Suprapubic skin (tissue), 4 donors: ENCODE data around the gene MYO5B. TPM values are rescaled to one million over a fixed set of nuclear protein-coding genes. Genes with fewer than 3 reads are reported as not detected.

ENCODE experiments used
- DNase-seq, 2 donors: peaks; one replicate each; pipeline ENCODE4 v3.0.0-alpha.2; 2019; ENCODE audit warnings: low spot score in 2 of 2
- H3K27ac ChIP-seq: fragments of 200-600 bp; sonication (generic); one replicate; pipeline ENCODE4 v1.5.1; 2019
- H3K27me3 ChIP-seq: fragments of 200-600 bp; sonication (generic); one replicate; pipeline ENCODE4 v1.5.1; 2019
- H3K36me3 ChIP-seq: fragments of 200-600 bp; sonication (generic); one replicate; pipeline ENCODE4 v1.5.1; 2019
- H3K4me1 ChIP-seq: fragments of 200-600 bp; sonication (generic); one replicate; pipeline ENCODE4 v1.5.1; 2019
- H3K4me3 ChIP-seq: fragments of 200-600 bp; sonication (generic); one replicate; pipeline ENCODE4 v1.5.1; 2019; ENCODE audit warnings: mild to moderate bottlenecking
- H3K9me3 ChIP-seq: fragments of 200-600 bp; sonication (generic); one replicate; pipeline ENCODE4 v1.5.1; 2019
- EP300 ChIP-seq: sonication (generic); formaldehyde crosslinking; IDR thresholded peaks from one replicate; pipeline ENCODE4 v1.6.1; 2017; ENCODE audit warnings: antibody characterized with exemption
- POLR2A ChIP-seq, 2 donors: fragments of 450-650 bp; IDR thresholded peaks; one replicate each; pipeline ENCODE4 v1.6.1; 2017; ENCODE audit warnings: antibody characterized with exemption in 2 of 2, mild to moderate bottlenecking in 2 of 2, moderate library complexity in 2 of 2
- POLR2AphosphoS5 ChIP-seq, 3 donors: sonication (generic); formaldehyde crosslinking; IDR thresholded peaks; one replicate each; pipeline ENCODE4 v1.6.1; 2017; ENCODE audit warnings: antibody characterized with exemption in 3 of 3
- WGBS: methylation state at CpG from one replicate; pipeline ENCODE4 v1.1.5; 2018; 5-methylcytosine and 5-hydroxymethylcytosine counted together
- total RNA-seq, 4 donors: library from RNA; depleted of rRNA; stranded (reverse); fragments of >200 nt; gene quantifications; one replicate each; pipeline ENCODE4 v1.1.0, GENCODE V29; 2016
- TF ChIP-seq, protein P1 (sequence below), 2 donors: fragments of 200-600 bp in 1 of 2; fragments of 450-650 bp in 1 of 2; sonication (generic) in 1 of 2; IDR thresholded peaks; one replicate each; pipeline ENCODE4 v1.5.1; 2016 to 2019; ENCODE audit warnings: antibody characterized with exemption in 2 of 2, mild to moderate bottlenecking in 1 of 2, moderate library complexity in 1 of 2

Gene MYO5B
- total RNA-seq, 4 donors from 2014 or later = 30.3 to 44.4 (median 40.7) TPM

DNA sequence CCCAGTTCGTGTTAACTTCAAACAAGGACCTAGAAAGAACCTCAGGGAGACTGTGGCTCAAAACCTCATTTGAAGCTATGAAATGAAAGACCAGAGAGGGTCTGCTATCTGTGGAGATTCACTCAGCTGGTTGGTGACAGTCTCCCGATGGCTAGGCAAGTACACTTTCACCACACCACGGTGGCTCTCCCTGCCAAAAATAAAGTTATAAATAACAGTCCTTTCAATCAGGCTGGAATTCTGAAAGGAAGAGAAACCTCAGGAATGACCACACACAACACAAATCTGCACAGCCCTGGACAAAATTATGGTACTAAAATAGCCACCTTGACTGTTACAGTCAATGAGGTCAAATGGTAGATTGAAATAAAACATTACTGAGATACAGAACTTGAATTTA is 221.4 kb downstream of the MYO5B start:
- no peak for TF ChIP-seq EP300
- no peak for TF ChIP-seq POLR2A (IDR thresholded peaks at IDR 0.05)
- TF ChIP-seq, protein P1, sequence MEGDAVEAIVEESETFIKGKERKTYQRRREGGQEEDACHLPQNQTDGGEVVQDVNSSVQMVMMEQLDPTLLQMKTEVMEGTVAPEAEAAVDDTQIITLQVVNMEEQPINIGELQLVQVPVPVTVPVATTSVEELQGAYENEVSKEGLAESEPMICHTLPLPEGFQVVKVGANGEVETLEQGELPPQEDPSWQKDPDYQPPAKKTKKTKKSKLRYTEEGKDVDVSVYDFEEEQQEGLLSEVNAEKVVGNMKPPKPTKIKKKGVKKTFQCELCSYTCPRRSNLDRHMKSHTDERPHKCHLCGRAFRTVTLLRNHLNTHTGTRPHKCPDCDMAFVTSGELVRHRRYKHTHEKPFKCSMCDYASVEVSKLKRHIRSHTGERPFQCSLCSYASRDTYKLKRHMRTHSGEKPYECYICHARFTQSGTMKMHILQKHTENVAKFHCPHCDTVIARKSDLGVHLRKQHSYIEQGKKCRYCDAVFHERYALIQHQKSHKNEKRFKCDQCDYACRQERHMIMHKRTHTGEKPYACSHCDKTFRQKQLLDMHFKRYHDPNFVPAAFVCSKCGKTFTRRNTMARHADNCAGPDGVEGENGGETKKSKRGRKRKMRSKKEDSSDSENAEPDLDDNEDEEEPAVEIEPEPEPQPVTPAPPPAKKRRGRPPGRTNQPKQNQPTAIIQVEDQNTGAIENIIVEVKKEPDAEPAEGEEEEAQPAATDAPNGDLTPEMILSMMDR (IDR thresholded peaks at IDR 0.05) = no peak
- TF ChIP-seq POLR2AphosphoS5 (IDR thresholded peaks at IDR 0.05) = no peak
- H3K27me3 ChIP-seq = no peaks in the 10 kb centered on the region
- H3K9me3 ChIP-seq = no peaks in the 10 kb centered on the region
- no peaks in the 10 kb centered on the region for H3K4me1 ChIP-seq
- no peak for DNase-seq
- H3K4me3 ChIP-seq = no peak overlapping the region
- H3K36me3 ChIP-seq = no peaks in the 10 kb centered on the region
- WGBS = 85% methylated on average over 3 of the region's 3 CpGs
- no peak overlapping the region for H3K27ac ChIP-seq

DNA sequence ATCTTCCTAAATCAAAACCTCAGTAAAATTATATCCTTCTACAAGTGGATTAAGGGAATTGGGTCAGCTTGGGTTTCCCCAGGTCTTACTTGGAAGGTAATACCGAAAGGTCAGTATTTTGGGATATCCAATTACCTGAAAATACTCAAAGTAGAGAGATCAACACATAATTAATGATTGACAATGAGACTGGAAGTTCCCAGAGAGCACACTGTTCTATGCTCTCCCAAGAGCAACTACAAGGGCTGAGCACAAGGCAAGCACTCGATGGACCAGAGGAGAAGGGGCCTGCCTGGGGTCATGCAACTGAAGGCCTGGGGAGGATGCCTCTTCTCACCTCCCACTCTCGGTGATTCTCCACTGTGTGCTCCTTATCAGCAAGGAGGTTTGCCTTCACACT is 222.4 kb downstream of the MYO5B start:
- Histone ChIP-seq H3K36me3 (no peaks in the 10 kb centered on the region), H3K27me3 (no peaks in the 10 kb centered on the region), H3K9me3 (no peaks in the 10 kb centered on the region), H3K4me1 (no peaks in the 10 kb centered on the region), H3K4me3 (no peak overlapping the region), H3K27ac (no peak overlapping the region)
- peak in 1 of 2 donors; percentile 35 for DNase-seq
- 75% methylated on average over 3 of the region's 3 CpGs for WGBS
- TF ChIP-seq POLR2AphosphoS5 (IDR thresholded peaks at IDR 0.05) (no peak), POLR2A (IDR thresholded peaks at IDR 0.05) (no peak), EP300 (no peak)
- TF ChIP-seq, protein P1 (IDR thresholded peaks at IDR 0.05) = no peak

DNA sequence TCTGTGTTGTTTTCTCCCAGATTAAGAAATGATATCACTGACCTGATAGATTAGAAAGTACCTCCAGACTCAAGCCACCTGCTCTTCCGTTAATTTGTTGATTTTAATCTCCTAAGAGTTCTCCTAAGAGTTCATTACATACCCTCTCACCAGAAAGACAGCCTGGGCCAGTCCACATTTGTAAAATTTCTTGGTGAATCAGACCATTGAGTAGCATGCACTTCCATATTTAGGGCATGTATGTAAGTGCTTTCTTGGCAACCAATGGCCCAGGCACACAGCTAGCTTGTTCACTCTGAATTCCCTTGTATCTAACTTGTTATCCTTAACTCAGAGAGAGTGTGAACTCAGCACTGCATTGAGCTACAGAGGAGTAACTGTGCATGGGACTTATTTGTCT is 223.5 kb downstream of the MYO5B start:
- Histone ChIP-seq H3K4me1 (no peaks in the 10 kb centered on the region), H3K36me3 (no peaks in the 10 kb centered on the region), H3K27me3 (no peaks in the 10 kb centered on the region), H3K27ac (no peak overlapping the region), H3K9me3 (no peaks in the 10 kb centered on the region), H3K4me3 (no peak overlapping the region)
- DNase-seq = peak in 1 of 2 donors; percentile 12
- TF ChIP-seq EP300 (no peak), POLR2AphosphoS5 (IDR thresholded peaks at IDR 0.05) (no peak), POLR2A (IDR thresholded peaks at IDR 0.05) (no peak)
- TF ChIP-seq, protein P1 (IDR thresholded peaks at IDR 0.05) = no peak
- 88% methylated on average over 1 of the region's 1 CpG for WGBS

DNA sequence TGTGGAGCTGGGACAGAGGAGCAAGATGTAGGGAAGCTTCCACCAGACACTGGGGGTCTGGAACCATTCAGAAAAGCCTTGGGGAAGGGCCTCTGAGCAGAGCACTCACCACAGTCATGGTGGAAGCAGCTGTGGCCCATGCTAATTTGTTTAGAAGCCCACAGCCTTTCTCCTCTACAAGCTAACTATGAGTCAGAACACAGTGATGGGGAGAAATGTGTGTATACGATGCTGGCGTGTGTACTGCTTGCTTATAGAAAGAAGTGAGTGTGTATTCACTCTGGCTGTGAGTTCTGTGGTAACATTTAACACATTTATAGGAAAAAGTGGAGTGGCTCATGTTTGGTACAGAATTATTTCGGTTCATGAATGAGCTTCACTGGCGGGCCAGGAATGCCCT is 224.6 kb downstream of the MYO5B start:
- no peaks in the 10 kb centered on the region for H3K4me1 ChIP-seq
- H3K4me3 ChIP-seq = no peak overlapping the region
- TF ChIP-seq POLR2A (IDR thresholded peaks at IDR 0.05) (no peak), POLR2AphosphoS5 (IDR thresholded peaks at IDR 0.05) (no peak), EP300 (no peak)
- TF ChIP-seq, protein P1 (IDR thresholded peaks at IDR 0.05) = no peak
- no peak for DNase-seq
- H3K9me3 ChIP-seq = no peaks in the 10 kb centered on the region
- H3K27me3 ChIP-seq = no peaks in the 10 kb centered on the region
- H3K36me3 ChIP-seq = no peaks in the 10 kb centered on the region
- H3K27ac ChIP-seq = no peak overlapping the region
- 92% methylated on average over 4 of the region's 4 CpGs for WGBS

DNA sequence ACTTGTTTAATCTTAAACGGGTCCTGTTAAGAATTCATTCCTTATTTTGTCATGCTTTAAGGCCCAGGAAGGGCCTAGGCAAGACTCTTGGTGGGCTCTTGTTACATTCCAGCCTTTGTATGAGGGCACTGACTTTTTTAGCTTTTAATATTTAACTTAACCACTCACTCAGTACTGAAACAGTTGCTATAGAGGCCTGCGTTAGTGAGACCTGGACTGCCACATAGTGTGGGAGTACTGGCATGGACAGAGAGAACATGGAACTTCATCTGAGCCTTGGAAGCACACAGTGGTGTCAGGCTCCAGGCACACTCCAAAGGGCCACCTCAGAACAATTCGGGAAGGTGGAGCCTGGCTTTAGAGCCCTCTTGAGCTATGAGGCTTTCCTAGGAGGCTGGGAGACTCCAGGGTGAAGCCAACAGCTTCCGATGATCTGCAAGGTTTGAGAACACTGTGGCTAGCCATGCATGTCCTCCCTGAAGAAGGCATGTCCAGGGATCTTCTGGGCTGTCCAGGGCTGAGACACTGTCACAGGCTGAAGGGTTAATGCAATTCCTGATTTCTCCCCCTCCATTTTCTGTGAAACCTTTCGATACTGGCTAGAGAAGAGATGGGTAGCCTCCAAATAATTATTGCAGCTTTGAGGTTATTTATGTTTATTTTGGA is 226.2 kb downstream of the MYO5B start:
- Histone ChIP-seq H3K27ac (no peak overlapping the region), H3K9me3 (no peaks in the 10 kb centered on the region), H3K4me1 (no peaks in the 10 kb centered on the region), H3K4me3 (no peak overlapping the region), H3K36me3 (no peaks in the 10 kb centered on the region), H3K27me3 (no peaks in the 10 kb centered on the region)
- TF ChIP-seq POLR2A (IDR thresholded peaks at IDR 0.05) (no peak), POLR2AphosphoS5 (IDR thresholded peaks at IDR 0.05) (no peak), EP300 (no peak)
- TF ChIP-seq, protein P1 (IDR thresholded peaks at IDR 0.05) = no peak
- WGBS = 87% methylated on average over 5 of the region's 5 CpGs
- peak in 1 of 2 donors; percentile 52 for DNase-seq
